Osteocyte (in vitro differentiated cells): Measurements from ENCODE around the gene DNAAF9. TPM values are rescaled to one million over a fixed set of nuclear protein-coding genes. Genes with fewer than 3 reads are reported as not detected.

ENCODE experiments used
- DNase-seq: peaks from one replicate; pipeline ENCODE4 v3.0.0; 2021; ENCODE audit warnings: mixed read lengths; ENCODE audit not compliant: unreplicated experiment; ENCODE audit errors: extremely low spot score
- H3K27ac Mint-ChIP-seq: one replicate; pipeline ENCODE4 v1.8.0; 2021; ENCODE audit warnings: mild to moderate bottlenecking, mixed read lengths; ENCODE audit not compliant: unreplicated experiment
- H3K27me3 Mint-ChIP-seq: one replicate; pipeline ENCODE4 v1.8.0; 2021; ENCODE audit warnings: mixed read lengths; ENCODE audit not compliant: unreplicated experiment
- H3K36me3 Mint-ChIP-seq: one replicate; pipeline ENCODE4 v1.8.0; 2021; ENCODE audit warnings: mixed read lengths; ENCODE audit not compliant: unreplicated experiment
- H3K4me1 Mint-ChIP-seq: one replicate; pipeline ENCODE4 v1.8.0; 2021; ENCODE audit warnings: mixed read lengths; ENCODE audit not compliant: unreplicated experiment
- H3K4me3 Mint-ChIP-seq: one replicate; pipeline ENCODE4 v1.8.0; 2021; ENCODE audit warnings: mild to moderate bottlenecking, moderate library complexity, mixed read lengths; ENCODE audit not compliant: unreplicated experiment
- H3K9me3 Mint-ChIP-seq: one replicate; pipeline ENCODE4 v1.8.0; 2021; ENCODE audit warnings: mixed read lengths; ENCODE audit not compliant: unreplicated experiment
- CTCF ChIP-seq: fragments of 200-600 bp; sonication (generic); IDR thresholded peaks from 2 replicates; pipeline ENCODE4 v1.5.0; 2021; ENCODE audit warnings: antibody characterized with exemption, mild to moderate bottlenecking, moderate library complexity
- total RNA-seq: library from RNA; stranded (reverse); gene quantifications from 2 replicates; pipeline ENCODE4 v1.2.1, GENCODE V29; 2021

DNAAF9 gene
- total RNA-seq, 1 donor from 2014 or later: 13.7 TPM

GRCh38 chr20:3400260-3401155 lies 7.0 kb downstream of the DNAAF9 start:
- no peak overlapping the region for H3K4me3 Mint-ChIP-seq
- H3K4me1 Mint-ChIP-seq: peaks cover 31% of the 10 kb centered on the region
- peaks cover 5% of the 10 kb centered on the region for H3K9me3 Mint-ChIP-seq
- H3K36me3 Mint-ChIP-seq: no peaks in the 10 kb centered on the region
- no peak for TF ChIP-seq CTCF
- no peak for DNase-seq
- H3K27ac Mint-ChIP-seq: no peak overlapping the region
- no peaks in the 10 kb centered on the region for H3K27me3 Mint-ChIP-seq

GRCh38 chr20:3398681-3399252 lies 8.7 kb downstream of the DNAAF9 start:
- DNase-seq: no peak
- Mint-ChIP-seq H3K27ac (no peak overlapping the region), H3K36me3 (no peaks in the 10 kb centered on the region), H3K4me1 (peaks cover 16% of the 10 kb centered on the region), H3K4me3 (no peak overlapping the region), H3K9me3 (peaks cover 5% of the 10 kb centered on the region), H3K27me3 (no peaks in the 10 kb centered on the region)
- no peak for TF ChIP-seq CTCF

- no peak for TF ChIP-seq CTCF
- Mint-ChIP-seq H3K36me3 (peaks cover 2% of the 10 kb centered on the region), H3K27ac (no peak overlapping the region), H3K4me1 (peaks cover 9% of the 10 kb centered on the region), H3K4me3 (no peak overlapping the region), H3K27me3 (no peaks in the 10 kb centered on the region), H3K9me3 (peaks cover 5% of the 10 kb centered on the region)
- no peak for DNase-seq
Observed at GRCh38 chr20:3396492-3396891, 11.0 kb downstream of the DNAAF9 start.

GRCh38 chr20:3392756-3393155 lies 14.7 kb downstream of the DNAAF9 start:
- no peak for TF ChIP-seq CTCF
- no peak overlapping the region for H3K4me3 Mint-ChIP-seq
- H3K27ac Mint-ChIP-seq: no peak overlapping the region
- no peak for DNase-seq
- H3K4me1 Mint-ChIP-seq: peaks cover 12% of the 10 kb centered on the region
- peaks cover 4% of the 10 kb centered on the region for H3K36me3 Mint-ChIP-seq
- no peaks in the 10 kb centered on the region for H3K27me3 Mint-ChIP-seq
- peaks cover 5% of the 10 kb centered on the region for H3K9me3 Mint-ChIP-seq

GRCh38 chr20:3390759-3391425 lies 16.6 kb downstream of the DNAAF9 start:
- TF ChIP-seq CTCF: no peak
- H3K27me3 Mint-ChIP-seq: no peaks in the 10 kb centered on the region
- no peak overlapping the region for H3K4me3 Mint-ChIP-seq
- DNase-seq: no peak
- H3K4me1 Mint-ChIP-seq: peaks cover 12% of the 10 kb centered on the region
- no peak overlapping the region for H3K27ac Mint-ChIP-seq
- H3K36me3 Mint-ChIP-seq: peaks cover 8% of the 10 kb centered on the region
- peaks cover 7% of the 10 kb centered on the region for H3K9me3 Mint-ChIP-seq
